ENCODE data around the gene CDH9.

CDH9 gene

DNA sequence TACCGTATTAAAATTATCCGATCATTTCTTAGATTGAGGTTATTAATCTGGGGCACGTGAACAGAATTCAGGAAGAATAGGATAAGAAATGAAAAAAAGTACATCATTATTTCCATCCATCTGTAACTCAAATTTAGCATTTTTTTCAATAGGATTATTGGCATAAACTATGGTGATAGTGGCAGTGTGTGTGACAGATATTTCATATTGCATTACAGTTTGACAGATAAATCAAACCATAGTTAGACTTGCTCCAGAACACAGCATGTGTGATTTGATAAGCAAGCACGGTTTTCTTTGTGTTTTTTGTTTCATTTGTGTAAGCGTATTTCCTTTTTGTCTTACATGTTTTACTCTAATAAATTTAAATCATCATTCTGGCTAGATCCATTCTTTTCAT, 155.0 kb downstream of the CDH9 start:
- TF ChIP-seq, protein P1, sequence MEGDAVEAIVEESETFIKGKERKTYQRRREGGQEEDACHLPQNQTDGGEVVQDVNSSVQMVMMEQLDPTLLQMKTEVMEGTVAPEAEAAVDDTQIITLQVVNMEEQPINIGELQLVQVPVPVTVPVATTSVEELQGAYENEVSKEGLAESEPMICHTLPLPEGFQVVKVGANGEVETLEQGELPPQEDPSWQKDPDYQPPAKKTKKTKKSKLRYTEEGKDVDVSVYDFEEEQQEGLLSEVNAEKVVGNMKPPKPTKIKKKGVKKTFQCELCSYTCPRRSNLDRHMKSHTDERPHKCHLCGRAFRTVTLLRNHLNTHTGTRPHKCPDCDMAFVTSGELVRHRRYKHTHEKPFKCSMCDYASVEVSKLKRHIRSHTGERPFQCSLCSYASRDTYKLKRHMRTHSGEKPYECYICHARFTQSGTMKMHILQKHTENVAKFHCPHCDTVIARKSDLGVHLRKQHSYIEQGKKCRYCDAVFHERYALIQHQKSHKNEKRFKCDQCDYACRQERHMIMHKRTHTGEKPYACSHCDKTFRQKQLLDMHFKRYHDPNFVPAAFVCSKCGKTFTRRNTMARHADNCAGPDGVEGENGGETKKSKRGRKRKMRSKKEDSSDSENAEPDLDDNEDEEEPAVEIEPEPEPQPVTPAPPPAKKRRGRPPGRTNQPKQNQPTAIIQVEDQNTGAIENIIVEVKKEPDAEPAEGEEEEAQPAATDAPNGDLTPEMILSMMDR (IDR thresholded peaks at IDR 0.05; ENCODE audit: control insufficient read depth, insufficient read depth, low read depth, low read length, missing control alignments), result no peak
- no peak overlapping the region for H3K4me3 ChIP-seq (ENCODE audit: control insufficient read depth, low read depth, low read length)
- DNase-seq (ENCODE audit: low read depth), result no peak

DNA sequence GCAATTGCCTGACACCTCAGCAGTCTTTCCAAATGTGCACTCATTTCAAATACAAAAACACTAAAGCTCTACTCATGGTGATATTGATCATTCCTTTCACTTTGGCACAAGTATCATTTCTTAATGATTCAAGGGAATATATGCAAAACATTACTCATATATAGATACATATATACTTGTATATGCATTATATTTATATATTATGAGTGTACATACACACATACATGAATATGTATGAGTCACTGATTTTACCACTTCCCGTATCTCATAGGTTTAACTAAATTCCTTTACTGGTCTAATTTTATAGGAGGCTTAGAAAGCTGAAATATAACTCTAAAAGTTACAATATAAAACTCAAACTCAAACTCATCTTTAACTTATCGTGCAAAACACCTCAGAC, 156.5 kb downstream of the CDH9 start:
- H3K4me3 ChIP-seq (ENCODE audit: control insufficient read depth, low read depth, low read length), result no peak overlapping the region
- DNase-seq (ENCODE audit: low read depth), result no peak
- TF ChIP-seq, protein P1 (IDR thresholded peaks at IDR 0.05; ENCODE audit: control insufficient read depth, insufficient read depth, low read depth, low read length, missing control alignments), result no peak

DNA sequence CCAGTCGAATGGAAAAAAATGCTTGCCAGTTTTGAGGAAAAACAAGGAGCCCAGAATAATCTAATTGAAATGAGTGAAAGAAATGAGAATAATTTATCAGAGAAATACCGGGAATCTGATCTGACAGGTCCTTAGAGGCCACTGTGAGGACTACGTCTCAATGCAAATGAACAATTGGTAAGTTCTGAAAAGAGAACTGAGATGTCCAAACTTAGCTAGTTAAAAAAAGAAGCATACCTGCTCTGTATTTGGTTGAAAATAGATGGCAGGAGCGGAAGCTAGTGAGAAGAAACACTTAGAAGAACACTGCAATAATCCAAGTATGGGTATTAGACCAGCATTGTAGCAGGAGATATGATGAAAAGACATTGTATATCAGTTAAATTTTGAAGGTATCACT, 161.2 kb downstream of the CDH9 start:
- no peak overlapping the region for H3K4me3 ChIP-seq (ENCODE audit: control insufficient read depth, low read depth, low read length)
- TF ChIP-seq, protein P1 (IDR thresholded peaks at IDR 0.05; ENCODE audit: control insufficient read depth, insufficient read depth, low read depth, low read length, missing control alignments), result no peak
- no peak for DNase-seq (ENCODE audit: low read depth)

DNA sequence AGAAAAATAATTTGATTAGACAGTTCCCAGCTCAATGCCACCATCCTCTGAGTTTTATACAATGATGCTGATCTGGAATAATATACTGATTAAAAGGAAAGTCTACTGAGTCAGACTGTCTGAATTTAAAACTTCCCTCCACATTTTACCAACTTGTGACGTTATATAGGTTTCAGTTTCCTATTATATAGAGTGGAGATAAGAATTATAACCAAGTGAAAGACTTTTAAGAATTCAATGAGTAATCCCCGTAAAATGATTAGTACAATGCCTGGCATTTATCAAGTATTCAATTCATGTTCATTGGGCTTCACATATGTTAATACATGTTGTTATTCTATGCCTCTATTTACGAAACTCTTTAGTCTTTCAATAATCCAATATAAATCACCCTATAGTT, 166.0 kb downstream of the CDH9 start:
- TF ChIP-seq, protein P1 (IDR thresholded peaks at IDR 0.05; ENCODE audit: control insufficient read depth, insufficient read depth, low read depth, low read length, missing control alignments), result no peak
- no peak for DNase-seq (ENCODE audit: low read depth)
- H3K4me3 ChIP-seq (ENCODE audit: control insufficient read depth, low read depth, low read length), result no peak overlapping the region

DNA sequence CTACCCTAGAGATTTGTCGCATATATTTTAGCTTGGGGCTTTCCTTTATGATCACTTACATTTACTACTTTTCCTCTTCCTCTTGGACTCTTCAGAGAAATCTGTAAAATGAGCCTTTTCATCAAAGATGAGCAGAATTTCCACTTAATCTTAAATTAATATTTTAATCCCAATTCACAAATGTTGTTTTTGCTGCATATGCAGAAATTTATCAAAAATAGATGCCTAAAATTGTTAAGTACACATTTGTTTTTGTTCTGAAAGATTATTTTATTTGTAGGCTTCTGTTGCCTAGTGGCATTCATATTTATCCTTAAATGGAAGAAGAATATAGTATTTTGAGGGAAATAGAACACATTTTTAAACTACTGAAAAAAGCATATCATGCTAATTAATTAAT, 168.6 kb downstream of the CDH9 start:
- no peak for DNase-seq (ENCODE audit: low read depth)
- TF ChIP-seq, protein P1 (IDR thresholded peaks at IDR 0.05; ENCODE audit: control insufficient read depth, insufficient read depth, low read depth, low read length, missing control alignments), result no peak
- no peak overlapping the region for H3K4me3 ChIP-seq (ENCODE audit: control insufficient read depth, low read depth, low read length)

DNA sequence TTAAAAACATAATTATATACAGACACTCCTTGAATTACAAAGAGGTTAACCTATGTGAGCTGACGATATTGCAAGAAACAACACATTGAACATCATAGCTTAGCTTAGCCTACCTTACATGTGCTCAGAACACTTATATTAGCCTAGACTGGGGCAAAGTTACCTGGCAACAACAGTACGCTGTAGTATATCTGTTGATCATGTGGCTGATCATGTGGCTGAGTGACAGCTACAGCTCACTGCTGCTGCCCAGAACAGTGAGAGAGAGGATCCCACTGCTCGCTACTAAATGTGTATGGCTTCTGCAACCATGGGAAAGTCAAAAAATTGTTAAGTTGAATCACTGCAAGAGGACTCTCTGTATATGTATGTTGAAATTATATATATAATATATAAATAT, 169.9 kb downstream of the CDH9 start:
- H3K4me3 ChIP-seq (ENCODE audit: control insufficient read depth, low read depth, low read length), result no peak overlapping the region
- TF ChIP-seq, protein P1 (IDR thresholded peaks at IDR 0.05; ENCODE audit: control insufficient read depth, insufficient read depth, low read depth, low read length, missing control alignments), result no peak
- no peak for DNase-seq (ENCODE audit: low read depth)

DNA sequence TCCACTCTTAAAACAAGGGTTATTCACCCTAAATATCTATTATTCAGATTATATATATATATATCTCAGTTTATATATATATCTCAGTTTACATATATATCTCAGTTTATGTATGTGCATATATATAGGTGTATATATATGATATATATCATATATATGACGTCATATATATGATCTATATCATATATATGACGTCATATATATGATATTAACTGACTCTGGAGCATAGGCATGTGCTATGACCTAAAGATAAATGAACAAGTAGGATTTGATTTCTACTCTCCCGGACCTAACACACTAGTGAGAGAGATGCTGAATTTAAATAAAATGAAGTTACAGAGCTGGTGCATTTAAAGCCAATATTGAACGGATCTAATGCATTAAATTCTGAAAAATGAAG, 174.3 kb downstream of the CDH9 start:
- TF ChIP-seq, protein P1 (IDR thresholded peaks at IDR 0.05; ENCODE audit: control insufficient read depth, insufficient read depth, low read depth, low read length, missing control alignments), result no peak
- no peak for DNase-seq (ENCODE audit: low read depth)
- no peak overlapping the region for H3K4me3 ChIP-seq (ENCODE audit: control insufficient read depth, low read depth, low read length)

Measured in AG09309 (cell line).